Neural progenitor cell (in vitro differentiated cells): ENCODE data around the gene CTSS.

ENCODE experiments used
- CTCF ChIP-seq: fragments of 200-600 bp; sonication (generic); IDR thresholded peaks from 2 replicates; pipeline ENCODE4 v1.5.1; 2017; ENCODE audit warnings: antibody characterized with exemption, mild to moderate bottlenecking
- EZH2 ChIP-seq: fragments of 200-600 bp; sonication (generic); IDR thresholded peaks from 2 replicates; pipeline ENCODE4 v1.6.1; 2017; ENCODE audit warnings: antibody characterized with exemption, mild to moderate bottlenecking, moderate library complexity
- EZH2phosphoT487 ChIP-seq: fragments of 200-600 bp; sonication (generic); IDR thresholded peaks from 2 replicates; pipeline ENCODE4 v1.6.1; 2017; ENCODE audit warnings: antibody characterized with exemption

- TF ChIP-seq CTCF (no peak), EZH2phosphoT487 (no peak), EZH2 (no peak)
Measured at GRCh38 chr1:150683914-150684313, 81.7 kb downstream of the CTSS start.
